Amniotic epithelial cell (primary cell): Measurements from ENCODE around the gene DEPDC1B.
"Not testable (repeated sequence)": the region's sequence is repeated elsewhere in the genome, so short reads cannot be mapped to it uniquely, and the experiment has no call there.

Experiments used
- DNase-seq: peaks from one replicate; pipeline ENCODE4 v3.0.0-alpha.2; 2010; ENCODE audit warnings: low read depth

Gene DEPDC1B

DNA sequence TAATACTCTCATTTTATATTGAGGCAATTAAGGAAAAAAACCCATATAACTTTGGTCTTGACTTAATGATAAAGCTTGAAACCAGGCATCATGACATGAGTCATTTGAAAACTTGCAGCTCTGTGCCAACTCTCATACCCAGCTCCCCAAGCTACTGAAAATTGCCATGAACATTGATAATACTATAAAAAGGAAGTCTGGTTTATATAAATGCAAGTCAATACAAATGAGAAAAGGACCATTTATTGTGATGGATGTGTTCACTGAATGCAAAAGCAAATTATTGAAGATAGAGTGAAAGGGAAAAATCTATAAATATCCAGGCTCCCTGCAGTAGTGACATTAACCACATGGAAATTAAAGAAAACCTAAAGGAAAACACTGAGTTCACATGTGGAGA lies 116.3 kb downstream of the DEPDC1B start:
- no peak for DNase-seq

DNA sequence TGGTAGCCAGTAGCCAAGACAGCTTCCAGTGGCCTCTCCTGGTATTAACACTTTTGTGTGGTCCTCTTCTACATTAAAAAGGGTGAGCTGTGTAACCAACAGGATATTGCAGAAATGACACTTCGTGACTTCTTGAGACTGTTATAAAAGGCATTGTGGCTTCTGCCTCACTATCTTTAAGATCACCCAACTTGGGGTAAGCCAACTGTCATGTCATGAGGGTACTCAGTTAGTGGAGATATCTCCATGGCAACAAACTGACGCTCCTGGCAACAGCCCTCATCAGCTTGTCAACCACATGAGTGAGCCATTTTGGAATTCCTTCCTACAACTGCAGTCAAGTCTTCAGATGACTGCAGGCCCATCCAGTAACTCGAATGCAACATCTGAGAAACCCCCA lies 121.7 kb downstream of the DEPDC1B start:
- no peak for DNase-seq

DNA sequence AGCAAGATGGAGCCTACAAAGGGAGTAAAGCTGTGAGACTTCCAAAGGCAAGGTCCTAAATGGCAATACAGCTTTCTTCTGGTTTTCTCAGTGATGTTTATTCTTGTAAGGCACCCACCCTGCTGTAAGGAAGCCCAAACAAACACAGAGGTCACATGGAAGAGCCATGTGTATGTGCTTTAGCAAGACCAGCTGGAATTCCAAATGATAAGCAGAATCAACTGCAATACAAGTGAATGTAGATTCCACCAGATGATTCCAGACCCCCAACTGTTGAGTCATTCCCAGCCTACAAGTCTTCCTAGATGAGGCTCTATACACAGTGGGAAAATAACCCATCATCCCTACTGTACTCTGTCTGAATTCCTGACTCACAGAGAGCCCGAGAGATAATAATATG lies 122.8 kb downstream of the DEPDC1B start:
- DNase-seq = peak; percentile 70

DNA sequence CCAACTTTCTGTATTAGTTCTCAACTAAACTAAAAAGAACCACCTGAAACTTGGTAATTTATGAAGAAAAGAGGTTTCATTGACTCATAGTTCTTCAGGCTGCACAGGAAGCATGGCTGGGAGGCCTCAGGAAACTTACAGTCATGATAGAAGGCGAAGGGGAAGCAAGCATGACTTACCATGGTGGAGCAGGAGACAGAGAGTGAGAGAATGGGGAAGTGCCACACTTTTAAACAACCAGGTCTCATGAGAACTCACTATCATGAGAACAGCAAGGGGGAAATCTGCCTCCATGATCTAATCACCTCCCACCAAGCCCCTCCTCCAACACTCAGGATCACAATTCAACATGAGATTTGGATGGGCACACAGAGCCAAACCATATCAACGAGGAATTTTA lies 123.5 kb downstream of the DEPDC1B start:
- DNase-seq = no peak

DNA sequence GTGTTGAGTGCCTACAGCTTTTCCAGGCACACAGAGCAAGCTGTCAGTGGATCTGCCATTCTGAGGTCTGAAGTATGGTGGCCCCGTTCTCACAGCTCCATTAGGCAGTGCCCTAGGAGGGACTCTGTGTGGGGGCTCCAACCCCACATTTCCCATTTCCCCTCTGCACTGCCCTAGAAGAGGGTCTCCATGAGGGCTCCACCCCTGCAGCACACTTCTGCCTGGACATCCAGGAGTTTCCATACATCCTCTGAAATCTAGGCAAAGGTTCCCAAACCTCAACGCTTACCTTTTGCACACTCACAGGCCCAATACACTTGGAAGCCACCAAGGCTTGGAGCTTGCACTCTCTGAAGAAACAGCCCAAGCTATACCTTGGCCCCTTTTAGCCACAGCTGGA lies 131.3 kb downstream of the DEPDC1B start:
- DNase-seq = no peak

DNA sequence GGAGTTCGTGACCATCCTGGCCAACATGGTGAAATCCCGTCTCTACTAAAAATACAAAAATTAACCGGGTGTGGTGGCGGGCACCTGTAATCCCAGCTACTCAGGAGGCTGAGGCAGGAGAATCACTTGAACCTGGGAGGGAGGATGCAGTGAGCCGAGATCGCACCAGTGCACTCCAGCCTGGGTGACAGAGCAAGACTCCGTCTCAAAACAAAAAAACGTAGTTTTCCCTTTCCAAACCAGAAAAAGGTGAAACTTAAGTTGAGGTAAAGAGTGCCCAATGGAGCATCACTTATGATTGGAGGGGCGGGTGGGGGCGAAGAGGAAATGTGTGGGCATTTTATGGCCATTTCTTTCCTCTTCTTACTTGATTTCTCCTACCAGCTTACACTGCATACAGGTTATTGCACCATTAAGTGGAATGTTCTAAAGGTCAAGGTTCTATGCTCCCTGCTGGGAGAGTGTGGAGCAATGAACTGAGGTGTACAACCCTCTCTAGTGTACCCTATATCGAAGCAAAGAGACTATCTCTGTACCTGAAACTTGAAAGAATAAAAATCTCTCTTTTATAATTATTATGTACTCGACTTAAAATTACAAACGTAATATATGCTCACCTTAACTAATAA lies 136.2 kb downstream of the DEPDC1B start:
- DNase-seq = no peak

DNA sequence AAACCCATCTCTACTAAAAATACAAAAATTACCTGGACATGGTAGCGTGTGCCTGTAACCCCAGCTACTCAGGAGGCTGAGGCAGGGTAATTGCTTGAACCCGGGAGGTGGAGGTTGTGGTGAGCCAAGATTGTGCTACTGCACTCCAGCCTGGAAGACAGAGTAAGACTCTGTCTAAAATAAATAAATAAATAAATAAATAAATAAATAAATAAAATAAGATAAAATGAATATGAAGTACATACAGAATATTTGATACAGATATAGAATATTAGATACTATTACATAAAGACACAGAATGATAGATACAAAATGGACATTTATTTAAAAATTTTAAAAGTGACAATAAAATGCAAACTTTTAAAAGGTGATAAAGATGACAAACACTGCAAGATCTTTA lies 146.7 kb downstream of the DEPDC1B start:
- DNase-seq = not testable (repeated sequence)

DNA sequence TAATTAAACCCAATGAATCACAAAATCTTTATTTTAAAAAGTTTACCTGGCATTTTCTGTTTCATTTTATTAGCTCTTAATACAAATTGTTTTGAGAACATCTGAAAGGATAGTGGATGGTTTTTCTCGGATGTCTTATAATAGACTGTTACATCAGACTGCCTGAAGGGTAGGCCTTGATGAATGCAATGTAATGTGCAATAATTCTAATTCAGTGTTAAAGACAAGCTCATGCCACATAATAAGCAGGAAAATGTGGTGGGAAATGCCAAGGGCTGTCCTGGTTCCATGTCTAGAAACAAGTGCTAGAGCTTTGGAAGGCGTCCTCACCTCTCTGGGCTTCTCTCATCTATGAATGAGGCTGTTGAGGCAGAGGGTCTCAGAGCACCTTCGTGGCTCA lies 148.1 kb downstream of the DEPDC1B start:
- no peak for DNase-seq

DNA sequence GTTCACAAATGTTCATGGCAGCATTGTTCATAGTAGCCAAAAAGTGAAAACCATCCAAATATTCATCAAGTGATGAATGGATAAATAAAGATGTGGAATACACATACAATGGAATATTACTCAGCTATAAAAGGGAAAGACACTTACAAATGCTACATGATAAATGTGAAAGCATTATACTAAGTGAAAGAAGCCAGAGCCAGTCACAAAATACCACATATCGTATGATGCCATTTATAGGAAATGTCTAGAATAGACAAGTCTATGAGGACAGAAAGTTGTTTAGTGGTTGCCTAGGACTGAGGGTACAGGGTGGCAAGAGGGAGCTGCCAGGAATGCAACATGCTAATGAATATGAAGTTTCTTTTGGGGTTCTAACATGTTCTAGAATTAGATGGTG lies 148.7 kb downstream of the DEPDC1B start:
- no peak for DNase-seq

DNA sequence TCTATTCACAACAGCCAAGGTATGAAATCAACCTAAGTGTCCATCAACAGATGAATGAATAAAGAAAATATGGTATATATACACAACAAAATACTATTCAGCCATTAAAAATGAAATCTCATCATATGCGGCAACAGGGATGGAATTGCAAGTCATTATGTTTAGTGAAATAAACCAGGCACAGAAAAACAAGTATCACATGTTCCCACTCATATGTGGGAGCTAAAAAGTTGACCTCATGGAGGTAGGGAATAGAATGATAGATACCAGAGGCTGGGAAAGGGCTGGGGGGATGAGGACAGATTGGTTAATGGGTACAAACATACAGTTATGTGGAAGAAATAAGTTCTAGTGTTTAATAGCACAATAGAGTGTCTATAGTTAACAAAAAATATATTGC lies 149.7 kb downstream of the DEPDC1B start:
- no peak for DNase-seq

DNA sequence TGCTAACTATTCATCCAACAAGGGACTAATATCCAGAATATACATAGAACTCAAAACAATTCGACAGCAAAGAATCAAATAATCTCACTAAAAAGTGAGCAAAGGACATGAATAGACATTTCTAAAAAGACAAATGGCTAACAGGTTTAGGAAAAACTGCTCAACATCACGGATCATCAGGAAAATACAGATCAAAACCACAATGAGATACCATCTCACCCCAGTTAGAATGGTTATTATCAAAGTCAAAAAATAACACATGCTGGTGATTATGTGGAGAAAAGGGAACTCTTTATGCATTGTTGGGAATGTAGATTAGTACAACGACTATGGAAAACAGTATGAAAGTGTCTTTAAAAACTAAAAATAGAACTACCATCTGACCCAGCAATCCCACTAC lies 150.1 kb downstream of the DEPDC1B start:
- DNase-seq = no peak
